ENCODE measurements around the gene USP22. TPM values are rescaled to one million over a fixed set of nuclear protein-coding genes. Genes with fewer than 3 reads are reported as not detected.

The USP22 gene
- total and polyA plus RNA-seq, 2 of the 13 experiments (the other 11 are each of a cell fraction or from before 2014, with no cell fraction given): 98.0 to 130 TPM

- no peak for TF ChIP-seq ZBTB40 (IDR thresholded peaks at IDR 0.05)
- TF ChIP-seq ZBTB40 (CRISPR knock-in tag; IDR thresholded peaks at IDR 0.05): no peak
- TF ChIP-seq AFF4 (CRISPR knock-in tag; IDR thresholded peaks at IDR 0.05): no peak
- TF ChIP-seq RXRA (CRISPR knock-in tag; IDR thresholded peaks at IDR 0.05): no peak
- peak; percentile 93 for TF ChIP-seq RBM22 (optimal IDR thresholded peaks at IDR 0.05; ENCODE audit: low read length)
- no peak for TF ChIP-seq ZNF124 (CRISPR knock-in tag; IDR thresholded peaks at IDR 0.05)
- TF ChIP-seq NR1H2 (CRISPR knock-in tag; IDR thresholded peaks at IDR 0.05; ENCODE audit: borderline replicate concordance, low read depth): no peak
- TF ChIP-seq SNAPC2 (CRISPR knock-in tag; IDR thresholded peaks at IDR 0.05): no peak
- TF ChIP-seq MEIS2 (CRISPR knock-in tag; IDR thresholded peaks at IDR 0.05): no peak
- TF ChIP-seq CEBPG (CRISPR knock-in tag; IDR thresholded peaks at IDR 0.05): no peak
- TF ChIP-seq JDP2 (CRISPR knock-in tag; IDR thresholded peaks at IDR 0.05; ENCODE audit: borderline replicate concordance): no peak
- TF ChIP-seq ZNF263 (CRISPR knock-in tag; IDR thresholded peaks at IDR 0.05): no peak
- TF ChIP-seq ZNF253 (CRISPR knock-in tag; IDR thresholded peaks at IDR 0.05; ENCODE audit: borderline replicate concordance): no peak
- TF ChIP-seq MED13 (CRISPR knock-in tag; IDR thresholded peaks at IDR 0.05): no peak
- TF ChIP-seq PREB (CRISPR knock-in tag; IDR thresholded peaks at IDR 0.05): no peak
These were observed 38.5 kb downstream of the USP22 start (continued) for GRCh38 chr17:21004016-21004930.
